B cell (primary cell): ENCODE results near the gene GDPD4. TPM values are rescaled to one million over a fixed set of nuclear protein-coding genes. Genes with fewer than 3 reads are reported as not detected.

Experiments used
- ATAC-seq: fragments of 200-7000 bp; cut with Tn5 transposase; one replicate; pipeline ENCODE4 v1.10.0; 2021; ENCODE audit warnings: low read depth, mild to moderate bottlenecking, moderate number of reproducible peaks, moderate library complexity
- CTCF ChIA-PET: fragments of 350-600 bp; sonication (Branson Sonifier 250); formaldehyde crosslinking; loops from one replicate; lab custom pipeline; 2021; ENCODE audit warnings: antibody characterized with exemption, inconsistent platforms; lab: Charles Lee
- POLR2A ChIA-PET: fragments of 350-600 bp; sonication (Branson Sonifier 250); formaldehyde crosslinking; loops from one replicate; lab custom pipeline; 2021; ENCODE audit warnings: antibody characterized with exemption; lab: Charles Lee
- DNase-seq: peaks from one replicate; pipeline ENCODE4 v3.0.0; 2013
- H2AFZ ChIP-seq: 2 replicates; pipeline ENCODE4 v1.6.1; 2012; ENCODE audit warnings: mild to moderate bottlenecking, low read depth, low read length; ENCODE audit not compliant: insufficient read depth, poor library complexity, severe bottlenecking
- H3K27ac ChIP-seq, 2 donors: 1 replicate in 1 of 2; 2 replicates in 1 of 2; pipeline ENCODE4 v1.5.1; 2012 to 2013; ENCODE audit warnings: low read length in 2 of 2, mild to moderate bottlenecking in 2 of 2, moderate library complexity in 1 of 2
- H3K27me3 ChIP-seq, 4 experiments: fragments of 200-600 bp in 1 of 4; sonication (generic) in 1 of 4; replicated peaks in 1 of 4; 1 replicate in 2 of 4; 2 replicates in 2 of 4; pipeline versions ENCODE4 v1.6.1 to v1.7.0; 2013 to 2016; ENCODE audit warnings: low read length in 3 of 4, mild to moderate bottlenecking in 2 of 4, mixed read lengths in 1 of 4, moderate library complexity in 1 of 4; ENCODE audit not compliant: insufficient read depth in 4 of 4, control insufficient read depth in 3 of 4; ENCODE audit errors: control extremely low read depth in 1 of 4
- H3K36me3 ChIP-seq, 2 experiments: replicated peaks in 1 of 2; 1 replicate in 1 of 2; 2 replicates in 1 of 2; pipeline versions ENCODE4 v1.6.1 to v1.7.1; 2013; ENCODE audit warnings: low read length in 1 of 2; ENCODE audit not compliant: insufficient read depth in 2 of 2, control insufficient read depth in 1 of 2; ENCODE audit errors: control extremely low read depth in 1 of 2, extremely low read depth in 1 of 2
- H3K4me1 ChIP-seq, 2 donors: fragments of 200-600 bp in 1 of 2; sonication (generic) in 1 of 2; 1 replicate in 1 of 2; 2 replicates in 1 of 2; pipeline versions ENCODE4 v1.5.1 to v1.6.1; 2013 to 2017; ENCODE audit warnings: low read length in 2 of 2; ENCODE audit not compliant: control insufficient read depth in 2 of 2, insufficient read depth in 2 of 2
- H3K4me2 ChIP-seq: replicated peaks from 2 replicates; pipeline ENCODE3; 2012; ENCODE audit warnings: mild to moderate bottlenecking, low read depth, low read length; ENCODE audit not compliant: poor library complexity, severe bottlenecking
- H3K4me3 ChIP-seq, 5 experiments: fragments of 200-600 bp in 1 of 5; sonication (generic) in 1 of 5; 1 replicate in 3 of 5; 2 replicates in 2 of 5; pipeline versions ENCODE4 v1.5.1 to v1.7.0; 2011 to 2016; ENCODE audit warnings: low read length in 4 of 5, mild to moderate bottlenecking in 4 of 5, low read depth in 2 of 5, control low read depth in 1 of 5, moderate library complexity in 1 of 5; ENCODE audit not compliant: insufficient read depth in 1 of 5; ENCODE audit errors: control extremely low read depth in 1 of 5, extremely low read depth in 1 of 5
- H3K79me2 ChIP-seq: fragments of 200-600 bp; sonication (generic); one replicate; pipeline ENCODE4 v1.6.0; 2016; ENCODE audit warnings: low read length; ENCODE audit not compliant: control insufficient read depth, insufficient read depth
- H3K9ac ChIP-seq: fragments of 200-600 bp; sonication (generic); 2 replicates; pipeline ENCODE4 v1.6.1; 2017; ENCODE audit warnings: mild to moderate bottlenecking, low read length, moderate library complexity
- H3K9me3 ChIP-seq, 3 donors: one replicate each; pipeline versions ENCODE4 v1.6.1 to v1.7.1; 2013; ENCODE audit warnings: low read length in 2 of 3; ENCODE audit not compliant: control insufficient read depth in 2 of 3, insufficient read depth in 1 of 3; ENCODE audit errors: control extremely low read depth in 1 of 3
- H4K20me1 ChIP-seq: 2 replicates; pipeline ENCODE4 v1.6.0; 2012; ENCODE audit warnings: mild to moderate bottlenecking, low read length; ENCODE audit not compliant: insufficient read depth, control insufficient read depth, poor library complexity, severe bottlenecking
- H3K27ac Mint-ChIP-seq: one replicate; pipeline ENCODE4 v1.8.0; 2021; ENCODE audit warnings: mixed read lengths
- H3K27me3 Mint-ChIP-seq: one replicate; pipeline ENCODE4 v1.8.0; 2021; ENCODE audit warnings: mixed read lengths
- H3K4me1 Mint-ChIP-seq: one replicate; pipeline ENCODE4 v1.8.0; 2021; ENCODE audit warnings: mixed read lengths
- H3K4me3 Mint-ChIP-seq: one replicate; pipeline ENCODE4 v1.8.0; 2021; ENCODE audit warnings: mixed read lengths
- H3K9me3 Mint-ChIP-seq: one replicate; pipeline ENCODE4 v1.8.0; 2022; ENCODE audit warnings: mixed read lengths; ENCODE audit not compliant: insufficient read depth
- EZH2 ChIP-seq: IDR thresholded peaks from 2 replicates; pipeline ENCODE4 v1.6.1; 2012; ENCODE audit warnings: borderline replicate concordance, low read depth, mild to moderate bottlenecking, moderate library complexity, low read length; ENCODE audit not compliant: insufficient read depth, poor library complexity, severe bottlenecking
- WGBS: methylation state at CpG from one replicate; pipeline ENCODE4 v1.1.5; 2013; ENCODE audit warnings: missing lambda C conversion rate; ENCODE audit not compliant: insufficient coverage; 5-methylcytosine and 5-hydroxymethylcytosine counted together
- intact Hi-C: fragments of 100-400 bp; cut with micrococcal nuclease; formaldehyde crosslinking; loops from one replicate; pipeline ENCODE4 v1.10.0; 2022
- polyA plus RNA-seq: library from polyadenylated mRNA; depleted of rRNA; stranded (reverse); fragments of >200 nt; gene quantifications from 2 replicates; pipeline ENCODE4 v1.2.3, GENCODE V29; 2012
- total RNA-seq, 2 donors: library from RNA; stranded (reverse); fragments of 120-200 nt in 1 of 2; gene quantifications; 1 replicate in 1 of 2; 2 replicates in 1 of 2; pipeline versions ENCODE4 v1.2.3 to v1.2.4, GENCODE V29; 2013 to 2022
- TF ChIP-seq, protein P1 (sequence below): fragments of 200-600 bp; IDR thresholded peaks from one replicate; pipeline ENCODE4 v1.8.0; 2022; ENCODE audit warnings: antibody characterized with exemption, mild to moderate bottlenecking

Gene GDPD4
- total and polyA plus RNA-seq, 2 donors (not counting 1 experiment from before 2014, with no cell fraction given) = not detected

DNA sequence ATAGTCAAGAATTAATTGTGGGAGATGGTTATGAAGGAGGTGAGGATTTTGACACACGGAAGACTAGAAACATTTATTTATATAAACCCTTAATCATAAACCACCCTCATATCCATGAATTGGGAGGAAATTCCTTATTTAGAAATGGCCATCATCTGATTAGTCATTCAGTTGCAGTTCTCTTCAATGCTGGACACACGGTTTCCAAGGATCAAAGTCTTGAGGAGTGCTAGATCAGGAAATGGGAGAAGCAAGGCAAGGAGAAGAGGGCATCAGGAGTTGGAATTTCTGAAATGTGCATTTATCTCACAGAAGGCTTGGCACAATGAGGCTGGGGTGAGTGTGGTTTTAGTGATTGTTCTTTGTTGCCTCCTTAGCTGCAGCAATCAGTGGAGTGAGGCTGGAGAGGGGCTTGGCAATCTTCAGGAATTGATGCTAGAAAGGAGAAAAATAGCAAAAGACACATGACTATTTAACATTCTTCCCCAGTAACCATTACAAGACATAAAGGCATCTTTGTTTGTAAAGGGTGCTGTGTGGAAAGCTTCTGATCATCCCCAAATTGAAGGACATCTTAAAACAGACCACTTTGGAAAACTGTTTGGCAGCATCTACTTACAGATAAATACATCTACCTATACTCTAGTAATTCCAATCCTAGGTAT, 21.6 kb upstream of the GDPD4 start:
- no peak overlapping the region for H3K4me2 ChIP-seq
- no peak overlapping the region for H3K9ac ChIP-seq
- Mint-ChIP-seq H3K27ac (no peak overlapping the region), H3K4me1 (no peaks in the 10 kb centered on the region), H3K4me3 (no peak overlapping the region), H3K27me3 (no peaks in the 10 kb centered on the region), H3K9me3 (no peaks in the 10 kb centered on the region)
- no peak overlapping the region for H3K27ac ChIP-seq
- H3K79me2 ChIP-seq = no peaks in the 10 kb centered on the region
- TF ChIP-seq, protein P1, sequence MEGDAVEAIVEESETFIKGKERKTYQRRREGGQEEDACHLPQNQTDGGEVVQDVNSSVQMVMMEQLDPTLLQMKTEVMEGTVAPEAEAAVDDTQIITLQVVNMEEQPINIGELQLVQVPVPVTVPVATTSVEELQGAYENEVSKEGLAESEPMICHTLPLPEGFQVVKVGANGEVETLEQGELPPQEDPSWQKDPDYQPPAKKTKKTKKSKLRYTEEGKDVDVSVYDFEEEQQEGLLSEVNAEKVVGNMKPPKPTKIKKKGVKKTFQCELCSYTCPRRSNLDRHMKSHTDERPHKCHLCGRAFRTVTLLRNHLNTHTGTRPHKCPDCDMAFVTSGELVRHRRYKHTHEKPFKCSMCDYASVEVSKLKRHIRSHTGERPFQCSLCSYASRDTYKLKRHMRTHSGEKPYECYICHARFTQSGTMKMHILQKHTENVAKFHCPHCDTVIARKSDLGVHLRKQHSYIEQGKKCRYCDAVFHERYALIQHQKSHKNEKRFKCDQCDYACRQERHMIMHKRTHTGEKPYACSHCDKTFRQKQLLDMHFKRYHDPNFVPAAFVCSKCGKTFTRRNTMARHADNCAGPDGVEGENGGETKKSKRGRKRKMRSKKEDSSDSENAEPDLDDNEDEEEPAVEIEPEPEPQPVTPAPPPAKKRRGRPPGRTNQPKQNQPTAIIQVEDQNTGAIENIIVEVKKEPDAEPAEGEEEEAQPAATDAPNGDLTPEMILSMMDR = no peak
- no peak for TF ChIP-seq EZH2
- POLR2A ChIA-PET = no interaction called here
- H3K4me3 ChIP-seq = no peak overlapping the region
- H3K36me3 ChIP-seq = peaks cover 2 to 13% of the 10 kb centered on the region in 2 experiments
- DNase-seq = no peak
- intact Hi-C loops = no loop called here
- CTCF ChIA-PET = no interaction called here
- H3K4me1 ChIP-seq = no peaks in the 10 kb centered on the region
- ATAC-seq = no peak
- H4K20me1 ChIP-seq = no peaks in the 10 kb centered on the region
- H2AFZ ChIP-seq = no peak overlapping the region
- H3K9me3 ChIP-seq = no peaks in the 10 kb centered on the region
- 100% methylated on average over 1 of the region's 2 CpGs for WGBS
- no peaks in the 10 kb centered on the region for H3K27me3 ChIP-seq

- Mint-ChIP-seq H3K27ac (no peak overlapping the region), H3K4me1 (no peaks in the 10 kb centered on the region), H3K4me3 (no peak overlapping the region), H3K9me3 (no peaks in the 10 kb centered on the region), H3K27me3 (no peaks in the 10 kb centered on the region)
- H3K9ac ChIP-seq = no peak overlapping the region
- no peak overlapping the region for H2AFZ ChIP-seq
- ATAC-seq (no peak), DNase-seq (no peak)
- H3K79me2 ChIP-seq = no peaks in the 10 kb centered on the region
- H4K20me1 ChIP-seq = no peaks in the 10 kb centered on the region
- CTCF ChIA-PET = no interaction called here
- no peaks in the 10 kb centered on the region for H3K4me1 ChIP-seq
- TF ChIP-seq, protein P1 = no peak
- POLR2A ChIA-PET = no interaction called here
- peaks cover 2 to 13% of the 10 kb centered on the region in 2 experiments for H3K36me3 ChIP-seq
- H3K27ac ChIP-seq = no peak overlapping the region
- H3K4me2 ChIP-seq = no peak overlapping the region
- intact Hi-C loops = no loop called here
- H3K9me3 ChIP-seq = no peaks in the 10 kb centered on the region
- no peak overlapping the region for H3K4me3 ChIP-seq
- no peaks in the 10 kb centered on the region for H3K27me3 ChIP-seq
- 96% methylated on average over 2 of the region's 2 CpGs for WGBS
Observed at GRCh38 chr11:77322506-77322905, 21.0 kb upstream of the GDPD4 start.
